Memory B cell (primary cell): Measurements from ENCODE around the gene METRNL.

Experiments
- ATAC-seq: fragments of 150-1000 bp; cut with Tn5 transposase; 2 replicates; pipeline ENCODE4 v1.10.0; 2021; ENCODE audit warnings: low read depth, mild to moderate bottlenecking, moderate library complexity
- DNase-seq, 2 donors: peaks; one replicate each; pipeline ENCODE4 v3.0.0; 2022; ENCODE audit warnings: low spot score in 2 of 2
- H3K27ac Mint-ChIP-seq: one replicate; pipeline ENCODE4 v1.8.0; 2022; ENCODE audit warnings: mild to moderate bottlenecking, moderate library complexity, mixed read lengths
- H3K27me3 Mint-ChIP-seq: one replicate; pipeline ENCODE4 v1.8.0; 2022; ENCODE audit warnings: mixed read lengths
- H3K36me3 Mint-ChIP-seq: one replicate; pipeline ENCODE4 v1.8.0; 2022; ENCODE audit warnings: mild to moderate bottlenecking, mixed read lengths
- H3K4me1 Mint-ChIP-seq: one replicate; pipeline ENCODE4 v1.8.0; 2022; ENCODE audit warnings: mixed read lengths
- H3K4me3 Mint-ChIP-seq: one replicate; pipeline ENCODE4 v1.8.0; 2022; ENCODE audit warnings: mild to moderate bottlenecking, moderate library complexity, mixed read lengths
- H3K9me3 Mint-ChIP-seq: one replicate; pipeline ENCODE4 v1.8.0; 2022; ENCODE audit warnings: mixed read lengths

METRNL gene

DNA sequence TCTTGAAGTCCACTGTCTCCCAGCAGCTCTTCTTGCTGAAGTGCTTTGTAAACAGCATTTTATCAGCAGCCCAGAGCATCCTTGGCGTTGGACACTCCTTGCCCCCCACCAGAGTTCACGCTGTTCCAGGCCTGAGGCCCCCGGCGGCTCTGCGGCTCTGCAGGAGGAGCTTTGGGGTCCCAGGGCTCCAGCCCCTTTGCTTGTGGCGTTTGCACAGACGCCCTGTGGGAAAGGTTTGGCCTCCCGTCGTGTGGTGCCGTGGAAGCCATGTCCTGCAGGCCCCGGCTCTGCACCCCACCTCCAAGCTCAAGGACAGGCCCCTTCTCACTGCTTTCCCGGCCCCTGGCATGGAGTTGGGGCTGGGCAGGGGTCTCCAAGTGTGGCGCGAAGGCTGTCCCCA lies 14.1 kb downstream of the METRNL start:
- Mint-ChIP-seq H3K9me3 (no peaks in the 10 kb centered on the region), H3K27ac (no peak overlapping the region), H3K27me3 (no peaks in the 10 kb centered on the region), H3K4me3 (no peak overlapping the region), H3K4me1 (peaks cover 4% of the 10 kb centered on the region), H3K36me3 (peaks cover 8% of the 10 kb centered on the region)
- DNase-seq (no peak), ATAC-seq (no peak)

DNA sequence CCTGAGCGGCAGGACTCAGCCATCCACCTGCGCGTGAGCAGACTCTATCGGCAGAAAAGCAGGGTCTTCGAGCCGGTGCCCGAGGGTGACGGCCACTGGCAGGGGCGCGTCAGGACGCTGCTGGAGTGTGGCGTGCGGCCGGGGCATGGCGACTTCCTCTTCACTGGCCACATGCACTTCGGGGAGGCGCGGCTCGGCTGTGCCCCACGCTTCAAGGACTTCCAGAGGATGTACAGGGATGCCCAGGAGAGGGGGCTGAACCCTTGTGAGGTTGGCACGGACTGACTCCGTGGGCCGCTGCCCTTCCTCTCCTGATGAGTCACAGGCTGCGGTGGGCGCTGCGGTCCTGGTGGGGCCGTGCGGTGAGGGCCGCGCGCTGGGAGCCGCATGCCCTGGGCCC lies 14.9 kb downstream of the METRNL start:
- Mint-ChIP-seq H3K36me3 (peaks cover 8% of the 10 kb centered on the region), H3K27ac (no peak overlapping the region)

DNA sequence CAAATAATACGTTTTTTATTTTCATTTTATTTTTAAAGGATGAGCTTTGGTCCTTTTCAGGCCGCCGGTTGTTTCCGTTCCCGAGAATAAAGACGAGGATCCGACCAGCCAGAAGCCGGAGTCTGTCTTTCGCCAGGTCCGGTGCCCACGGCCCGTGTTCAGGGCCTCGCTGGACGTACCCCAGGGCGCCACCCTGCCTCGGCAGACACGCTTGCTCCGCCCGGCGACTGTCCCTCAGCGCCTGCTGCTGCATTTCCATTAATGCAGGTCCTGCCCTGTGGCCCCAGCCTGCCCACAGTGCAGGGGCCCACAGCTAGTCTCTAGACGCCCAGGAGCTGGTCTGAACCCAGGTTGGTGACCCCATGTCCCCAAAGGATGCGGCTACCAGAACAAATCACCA lies 15.6 kb downstream of the METRNL start:
- H3K27me3 Mint-ChIP-seq: peaks cover 1% of the 10 kb centered on the region
- DNase-seq (no peak), ATAC-seq (no peak)
- peaks cover 8% of the 10 kb centered on the region for H3K36me3 Mint-ChIP-seq
- H3K4me3 Mint-ChIP-seq: no peak overlapping the region
- peaks cover 9% of the 10 kb centered on the region for H3K4me1 Mint-ChIP-seq
- no peaks in the 10 kb centered on the region for H3K9me3 Mint-ChIP-seq
- H3K27ac Mint-ChIP-seq: no peak overlapping the region

More for the DNA sequence above, 14.9 kb downstream of the METRNL start:
- H3K4me3 Mint-ChIP-seq: no peak overlapping the region
- H3K27me3 Mint-ChIP-seq: no peaks in the 10 kb centered on the region
- ATAC-seq: no peak
- peaks cover 4% of the 10 kb centered on the region for H3K4me1 Mint-ChIP-seq
- DNase-seq: no peak
- no peaks in the 10 kb centered on the region for H3K9me3 Mint-ChIP-seq

DNA sequence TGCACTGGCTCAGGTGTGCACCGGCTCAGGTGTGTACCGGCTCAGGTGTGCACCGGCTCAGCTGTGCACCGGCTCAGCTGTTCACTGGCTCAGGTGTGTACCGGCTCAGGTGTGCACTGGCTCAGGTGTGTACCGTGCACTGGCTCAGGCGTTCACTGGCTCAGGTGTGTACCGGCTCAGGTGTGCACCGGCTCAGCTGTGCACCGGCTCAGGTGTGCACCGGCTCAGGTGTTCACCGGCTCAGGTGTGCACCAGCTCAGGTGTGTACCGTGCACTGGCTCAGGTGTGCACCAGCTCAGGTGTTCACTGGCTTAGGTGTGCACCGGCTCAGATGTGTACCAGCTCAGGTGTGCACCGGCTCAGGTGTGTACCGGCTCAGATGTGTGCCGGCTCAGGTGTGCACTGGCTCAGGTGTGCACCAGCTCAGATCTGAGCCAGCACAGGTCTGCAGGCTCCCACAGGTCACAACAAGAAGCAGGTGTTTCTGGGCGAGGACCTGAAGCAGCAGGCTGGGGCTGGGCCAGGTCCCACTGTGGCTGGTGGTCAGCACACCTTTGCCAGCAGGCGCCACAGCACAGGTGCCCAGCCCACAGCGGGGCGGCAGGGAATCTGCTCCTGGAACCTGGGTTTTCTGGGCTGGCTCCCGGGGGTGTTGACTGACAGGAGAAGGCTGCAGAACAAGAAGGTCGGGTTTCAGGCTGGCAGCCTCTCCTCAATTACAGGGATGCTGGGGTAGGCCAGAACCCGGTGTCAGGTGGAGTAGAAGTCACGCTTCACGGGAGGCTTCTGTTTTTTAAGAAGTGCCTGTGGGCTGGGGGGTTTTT lies 17.2 kb downstream of the METRNL start:
- no peak overlapping the region for H3K4me3 Mint-ChIP-seq
- H3K27ac Mint-ChIP-seq: no peak overlapping the region
- DNase-seq (no peak), ATAC-seq (no peak)
- H3K9me3 Mint-ChIP-seq: no peaks in the 10 kb centered on the region
- peaks cover 4% of the 10 kb centered on the region for H3K27me3 Mint-ChIP-seq
- H3K36me3 Mint-ChIP-seq: peaks cover 6% of the 10 kb centered on the region
- H3K4me1 Mint-ChIP-seq: peaks cover 15% of the 10 kb centered on the region

DNA sequence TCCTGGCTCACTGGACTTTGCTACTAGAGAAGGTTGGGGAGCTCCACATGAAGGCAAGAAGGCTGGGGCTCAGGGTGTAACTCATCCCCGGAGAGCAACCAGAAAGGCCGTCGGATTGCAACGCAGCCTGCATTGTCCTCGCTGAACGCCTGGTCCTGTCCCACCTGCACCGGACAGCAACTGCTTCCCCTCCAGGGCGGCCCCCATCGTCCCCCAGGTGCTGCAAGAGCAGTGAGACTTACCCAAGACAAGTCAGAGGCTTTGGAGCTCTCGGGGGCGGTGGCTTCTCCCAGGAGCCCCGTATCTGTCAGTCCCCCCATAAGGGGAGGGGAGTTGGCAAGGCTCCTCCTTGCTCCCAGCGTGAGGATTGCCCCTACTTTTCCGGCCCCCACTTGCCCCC lies 18.4 kb downstream of the METRNL start:
- Mint-ChIP-seq H3K27ac (no peak overlapping the region), H3K9me3 (no peaks in the 10 kb centered on the region), H3K4me3 (no peak overlapping the region), H3K36me3 (peaks cover 6% of the 10 kb centered on the region), H3K27me3 (peaks cover 4% of the 10 kb centered on the region), H3K4me1 (peaks cover 15% of the 10 kb centered on the region)
- ATAC-seq: no peak
- no peak for DNase-seq

GRCh38 chr17:83098241-83099085 lies 19.1 kb downstream of the METRNL start:
- Mint-ChIP-seq H3K27me3 (peaks cover 4% of the 10 kb centered on the region), H3K4me1 (peaks cover 15% of the 10 kb centered on the region), H3K9me3 (no peaks in the 10 kb centered on the region), H3K36me3 (peaks cover 6% of the 10 kb centered on the region), H3K4me3 (no peak overlapping the region), H3K27ac (no peak overlapping the region)
- DNase-seq: no peak
- no peak for ATAC-seq

DNA sequence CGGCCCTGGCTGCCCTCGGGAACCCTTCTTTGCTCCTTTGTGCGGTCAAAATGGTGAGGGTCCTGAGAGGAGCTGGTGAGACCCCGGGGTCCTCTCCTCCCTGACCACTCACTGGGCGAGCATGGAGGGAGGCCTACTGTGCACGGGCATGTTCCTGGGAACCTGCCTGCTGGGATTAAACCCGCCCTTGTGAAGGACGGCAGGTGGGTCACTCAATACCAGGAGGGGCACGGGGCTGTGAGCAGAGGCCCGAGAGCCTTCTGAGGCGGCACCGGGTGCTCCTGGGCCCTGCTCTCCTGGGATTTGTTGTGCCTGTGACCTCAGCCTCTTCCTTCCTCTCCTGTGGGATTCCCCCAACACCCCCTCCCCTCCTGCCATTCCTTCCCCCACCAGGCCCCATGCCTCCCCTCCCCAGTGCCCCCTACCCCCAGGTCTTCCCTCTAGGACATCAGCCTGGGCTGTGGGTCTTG lies 19.7 kb downstream of the METRNL start:
- H3K36me3 Mint-ChIP-seq: peaks cover 4% of the 10 kb centered on the region
- H3K27ac Mint-ChIP-seq: no peak overlapping the region
- H3K27me3 Mint-ChIP-seq: peaks cover 5% of the 10 kb centered on the region
- ATAC-seq (no peak), DNase-seq (no peak)
- peaks cover 17% of the 10 kb centered on the region for H3K4me1 Mint-ChIP-seq
- H3K4me3 Mint-ChIP-seq: no peak overlapping the region
- no peaks in the 10 kb centered on the region for H3K9me3 Mint-ChIP-seq

GRCh38 chr17:83099570-83100181 lies 20.3 kb downstream of the METRNL start:
- Mint-ChIP-seq H3K9me3 (no peaks in the 10 kb centered on the region), H3K4me1 (peaks cover 20% of the 10 kb centered on the region), H3K27ac (no peak overlapping the region), H3K36me3 (peaks cover 4% of the 10 kb centered on the region), H3K4me3 (peak overlapping the region; percentile 77), H3K27me3 (peaks cover 5% of the 10 kb centered on the region)
- DNase-seq (no peak), ATAC-seq (peak; percentile 40)

- no peak overlapping the region for H3K27ac Mint-ChIP-seq
- DNase-seq (no peak), ATAC-seq (no peak)
- peak overlapping the region; percentile 52 for H3K4me3 Mint-ChIP-seq
- no peaks in the 10 kb centered on the region for H3K9me3 Mint-ChIP-seq
- peaks cover 4% of the 10 kb centered on the region for H3K36me3 Mint-ChIP-seq
- H3K27me3 Mint-ChIP-seq: peaks cover 7% of the 10 kb centered on the region
- peaks cover 20% of the 10 kb centered on the region for H3K4me1 Mint-ChIP-seq
These were observed 20.9 kb downstream of the METRNL start for GRCh38 chr17:83100220-83100852.

DNA sequence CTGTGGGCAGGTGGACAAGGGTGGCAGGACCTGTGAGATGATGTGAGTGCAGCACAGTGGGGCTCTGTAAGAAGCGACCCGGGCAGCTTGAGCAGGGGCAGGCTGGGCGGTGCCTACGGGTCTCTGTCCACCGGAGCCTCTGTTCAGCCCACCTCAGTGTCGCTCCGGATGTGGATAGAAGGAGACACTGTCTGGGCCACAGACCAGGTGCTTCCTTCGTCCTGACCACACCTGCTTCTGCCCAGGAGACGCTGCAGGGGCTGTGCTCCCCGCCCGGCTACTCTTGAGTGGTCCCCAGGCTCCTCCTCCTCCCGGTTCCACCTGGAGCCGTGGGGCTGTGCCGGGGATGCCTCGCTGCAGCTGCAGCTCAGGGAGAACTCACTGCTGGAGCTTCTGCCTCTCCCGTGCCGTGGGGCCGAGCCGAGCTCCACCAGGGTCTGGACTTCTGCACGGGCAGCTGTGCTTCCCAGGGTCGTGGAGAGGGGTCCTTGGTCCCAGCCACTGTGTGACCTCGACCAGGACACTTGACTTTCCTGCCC lies 21.5 kb downstream of the METRNL start:
- Mint-ChIP-seq H3K4me3 (peak overlapping the region; percentile 52), H3K4me1 (peaks cover 20% of the 10 kb centered on the region), H3K36me3 (peaks cover under 1% of the 10 kb centered on the region), H3K9me3 (no peaks in the 10 kb centered on the region), H3K27me3 (peaks cover 7% of the 10 kb centered on the region), H3K27ac (no peak overlapping the region)
- ATAC-seq (peak; percentile 71), DNase-seq (peak; percentile 24 to 51)

GRCh38 chr17:83101805-83102480 lies 22.5 kb downstream of the METRNL start:
- H3K36me3 Mint-ChIP-seq: no peaks in the 10 kb centered on the region
- peaks cover 20% of the 10 kb centered on the region for H3K4me1 Mint-ChIP-seq
- no peaks in the 10 kb centered on the region for H3K9me3 Mint-ChIP-seq
- H3K27ac Mint-ChIP-seq: no peak overlapping the region
- no peak overlapping the region for H3K4me3 Mint-ChIP-seq
- H3K27me3 Mint-ChIP-seq: peaks cover 7% of the 10 kb centered on the region
- no peak for DNase-seq
- ATAC-seq: no peak

DNA sequence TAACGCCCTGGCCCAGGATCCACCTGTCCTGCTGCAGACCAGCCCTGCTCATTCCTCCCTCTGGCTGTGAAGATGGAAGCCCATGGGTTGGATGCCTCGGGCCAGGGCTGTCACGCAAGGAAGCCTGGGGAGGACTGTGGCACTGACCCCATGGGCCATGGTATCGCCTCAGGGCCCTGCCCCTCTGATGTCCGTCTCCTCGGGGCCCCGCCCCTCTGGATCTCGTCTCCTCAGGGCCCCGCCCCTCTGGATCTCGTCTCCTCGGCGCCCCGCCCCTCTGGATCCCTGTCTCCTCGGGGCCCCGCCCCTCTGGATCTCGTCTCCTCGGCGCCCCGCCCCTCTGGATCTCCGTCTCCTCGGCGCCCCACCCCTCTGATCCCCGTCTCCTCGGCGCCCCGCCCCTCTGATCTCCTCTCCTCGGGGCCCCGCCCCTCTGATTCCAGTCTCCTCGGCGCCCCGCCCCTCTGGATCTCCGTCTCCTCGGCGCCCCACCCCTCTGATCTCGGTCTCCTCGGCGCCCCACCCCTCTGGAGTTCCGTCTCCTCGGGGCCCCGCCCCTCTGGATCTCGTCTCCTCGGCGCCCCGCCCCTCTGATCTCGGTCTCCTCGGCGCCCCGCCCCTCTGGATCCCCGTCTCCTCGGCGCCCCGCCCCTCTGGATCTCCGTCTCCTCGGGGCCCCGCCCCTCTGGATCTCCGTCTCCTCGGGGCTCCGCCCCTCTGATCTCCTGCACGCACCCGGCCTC lies 24.0 kb downstream of the METRNL start:
- H3K9me3 Mint-ChIP-seq: no peaks in the 10 kb centered on the region
- no peak overlapping the region for H3K27ac Mint-ChIP-seq
- H3K4me1 Mint-ChIP-seq: peaks cover 17% of the 10 kb centered on the region
- DNase-seq: no peak
- H3K4me3 Mint-ChIP-seq: no peak overlapping the region
- no peak for ATAC-seq
- peaks cover 10% of the 10 kb centered on the region for H3K27me3 Mint-ChIP-seq
- H3K36me3 Mint-ChIP-seq: no peaks in the 10 kb centered on the region
